IMR-90 (cell line): Measurements from ENCODE around the gene TMEM61. TPM values are rescaled to one million over a fixed set of nuclear protein-coding genes. Genes with fewer than 3 reads are reported as not detected.

Experiments used
- ATAC-seq: fragments of 200-7000 bp; cut with Tn5 transposase; 2 replicates; pipeline ENCODE4 v1.9.1; 2020; ENCODE audit warnings: low read depth, mild to moderate bottlenecking, moderate library complexity
- BruUV-seq: library from RNA; stranded (reverse); fragments of 400-500 nt; replicated peaks from 2 replicates; lab custom pipeline; 2021; lab: Mats Ljungman, UMichigan
- CTCF ChIA-PET: fragments of 300-600 bp; formaldehyde crosslinking; extraction: SDS; loops from one replicate; lab custom pipeline; 2021; ENCODE audit warnings: antibody characterized with exemption; lab: Yijun Ruan, JAX
- POLR2A ChIA-PET: fragments of 300-600 bp; sonication (Branson Sonifier 250); formaldehyde crosslinking; loops from one replicate; lab custom pipeline; 2022; ENCODE audit warnings: antibody characterized with exemption; ENCODE audit not compliant: unreplicated experiment; lab: Charles Lee
- DNase-seq: peaks from one replicate; pipeline ENCODE4 v3.0.0; 2013
- H2AFZ ChIP-seq: replicated peaks from 2 replicates; pipeline ENCODE3; 2013; ENCODE audit warnings: low read length, mild to moderate bottlenecking; ENCODE audit not compliant: poor library complexity
- H2AK5ac ChIP-seq: 2 replicates; pipeline ENCODE4 v1.6.1; 2013; ENCODE audit warnings: low read depth, low read length, inconsistent platforms
- H2AK9ac ChIP-seq: replicated peaks from 2 replicates; pipeline ENCODE3; 2013; ENCODE audit warnings: mild to moderate bottlenecking, low read depth, low read length, moderate library complexity; ENCODE audit not compliant: poor library complexity
- H2BK120ac ChIP-seq: 2 replicates; pipeline ENCODE4 v1.6.1; 2013; ENCODE audit warnings: low read depth, low read length, inconsistent platforms
- H2BK15ac ChIP-seq: 3 replicates; pipeline ENCODE4 v1.6.1; 2013; ENCODE audit warnings: low read depth, low read length, inconsistent platforms
- H2BK20ac ChIP-seq: 2 replicates; pipeline ENCODE4 v1.6.1; 2013; ENCODE audit warnings: low read depth, mild to moderate bottlenecking, inconsistent platforms, low read length, moderate library complexity
- H2BK5ac ChIP-seq: 2 replicates; pipeline ENCODE4 v1.6.1; 2013; ENCODE audit warnings: mild to moderate bottlenecking, low read depth, low read length, inconsistent platforms; ENCODE audit not compliant: poor library complexity, severe bottlenecking
- H3K14ac ChIP-seq: replicated peaks from 2 replicates; pipeline ENCODE4 v1.6.1; 2013; ENCODE audit warnings: low read depth, low read length, inconsistent platforms
- H3K18ac ChIP-seq: 2 replicates; pipeline ENCODE4 v1.6.1; 2013; ENCODE audit warnings: low read depth, low read length, control low read depth
- H3K23ac ChIP-seq: 2 replicates; pipeline ENCODE4 v1.6.1; 2013; ENCODE audit warnings: low read depth, low read length, inconsistent platforms
- H3K27ac ChIP-seq: 2 replicates; pipeline ENCODE4 v1.5.1; 2013; ENCODE audit warnings: mild to moderate bottlenecking, control low read depth, low read length; ENCODE audit not compliant: insufficient read depth
- H3K27me3 ChIP-seq: 2 replicates; pipeline ENCODE4 v1.6.1; 2013; ENCODE audit warnings: low read length; ENCODE audit not compliant: control insufficient read depth, insufficient read depth
- H3K36me3 ChIP-seq: 2 replicates; pipeline ENCODE4 v1.6.1; 2013; ENCODE audit warnings: low read length, mixed read lengths; ENCODE audit not compliant: control insufficient read depth, insufficient read depth
- H3K4ac ChIP-seq: 2 replicates; pipeline ENCODE4 v1.6.1; 2013; ENCODE audit warnings: low read depth, low read length, inconsistent platforms
- H3K4me1 ChIP-seq: 2 replicates; pipeline ENCODE4 v1.6.1; 2013; ENCODE audit warnings: low read length, mixed read lengths; ENCODE audit not compliant: control insufficient read depth, insufficient read depth
- H3K4me2 ChIP-seq: 2 replicates; pipeline ENCODE4 v1.6.1; 2013; ENCODE audit warnings: low read depth, mild to moderate bottlenecking, control low read depth, low read length, moderate library complexity
- H3K4me3 ChIP-seq: 2 replicates; pipeline ENCODE4 v1.5.1; 2013; ENCODE audit warnings: low read depth, mild to moderate bottlenecking, control low read depth, low read length, moderate library complexity; ENCODE audit not compliant: insufficient read depth
- H3K56ac ChIP-seq: 2 replicates; pipeline ENCODE4 v1.6.1; 2013; ENCODE audit warnings: low read length, inconsistent platforms; ENCODE audit not compliant: insufficient read depth; ENCODE audit errors: extremely low read depth
- H3K79me1 ChIP-seq, 2 experiments: 2 replicates each; pipeline ENCODE4 v1.6.1; 2013; ENCODE audit warnings: low read length in 2 of 2, inconsistent platforms in 1 of 2, low read depth in 1 of 2
- H3K9ac ChIP-seq: 2 replicates; pipeline ENCODE4 v1.6.1; 2013; ENCODE audit warnings: low read depth, low read length, control low read depth
- H3K9me1 ChIP-seq: 2 replicates; pipeline ENCODE4 v1.6.1; 2013; ENCODE audit warnings: low read length, inconsistent platforms; ENCODE audit not compliant: insufficient read depth
- H3K9me3 ChIP-seq: 2 replicates; pipeline ENCODE4 v1.6.1; 2013; ENCODE audit warnings: low read length; ENCODE audit not compliant: control insufficient read depth, insufficient read depth
- H4K20me1 ChIP-seq: 2 replicates; pipeline ENCODE4 v1.6.1; 2013; ENCODE audit warnings: low read length, inconsistent platforms; ENCODE audit not compliant: insufficient read depth
- H4K5ac ChIP-seq: 2 replicates; pipeline ENCODE4 v1.6.1; 2013; ENCODE audit warnings: mild to moderate bottlenecking, low read depth, low read length, control low read depth
- H4K8ac ChIP-seq, 2 experiments: 2 replicates each; pipeline ENCODE4 v1.6.1; 2013; ENCODE audit warnings: low read depth in 2 of 2, low read length in 2 of 2, control low read depth in 1 of 2, inconsistent platforms in 1 of 2
- H4K91ac ChIP-seq: 2 replicates; pipeline ENCODE4 v1.6.1; 2013; ENCODE audit warnings: low read depth, low read length, inconsistent platforms; ENCODE audit not compliant: insufficient read depth
- CTCF ChIP-seq: conservative IDR thresholded peaks from 2 replicates; pipeline ENCODE4 v1.5.1; 2012; ENCODE audit warnings: mild to moderate bottlenecking, low read depth, low read length, improper control_type of control experiment
- MXI1 ChIP-seq: IDR thresholded peaks from 2 replicates; pipeline ENCODE4 v1.6.1; 2012; ENCODE audit warnings: low read depth, mild to moderate bottlenecking, low read length, moderate library complexity, borderline replicate concordance
- NFE2L2 ChIP-seq: fragments of 150-350 bp; IDR thresholded peaks from 2 replicates; pipeline ENCODE4 v1.6.1; 2016; ENCODE audit warnings: low read depth, mild to moderate bottlenecking, low read length
- RAD21 ChIP-seq: IDR thresholded peaks from 2 replicates; pipeline ENCODE4 v1.6.1; 2012; ENCODE audit warnings: low read length, improper control_type of control experiment
- RCOR1 ChIP-seq: IDR thresholded peaks from 2 replicates; pipeline ENCODE4 v1.6.1; 2012; ENCODE audit warnings: mild to moderate bottlenecking, low read length, improper control_type of control experiment; ENCODE audit not compliant: insufficient replicate concordance
- RFX5 ChIP-seq: IDR thresholded peaks from 2 replicates; pipeline ENCODE4 v1.8.0; 2012; ENCODE audit warnings: low read depth, mild to moderate bottlenecking, low read length, moderate library complexity
- SMC3 ChIP-seq: fragments of 150-350 bp; IDR thresholded peaks from 2 replicates; pipeline ENCODE4 v1.6.1; 2016; ENCODE audit warnings: low read depth, mild to moderate bottlenecking, antibody characterized with exemption, low read length, moderate library complexity
- WGBS, 2 experiments: methylation state at CpG; one replicate each; pipeline versions ENCODE4 v1.1.5 to v1.1.7; 2013; ENCODE audit warnings: missing lambda C conversion rate in 2 of 2; ENCODE audit not compliant: insufficient read length in 1 of 2; ENCODE audit errors: extremely low coverage in 2 of 2; 5-methylcytosine and 5-hydroxymethylcytosine counted together
- dilution Hi-C: fragments of 300-500 bp; cut with HindIII; formaldehyde crosslinking; loops from one replicate; pipeline ENCODE4 v1.14.3; 2018; ENCODE audit warnings: low sequenced_read_pairs; ENCODE audit not compliant: unreplicated experiment
- in situ Hi-C: fragments of 300-500 bp; cut with MboI; formaldehyde crosslinking; loops from 3 replicates; pipeline ENCODE4 v1.14.3; 2019; ENCODE audit warnings: low sequenced_read_pairs, inconsistent platforms, mixed read lengths
- intact Hi-C: fragments of 100-400 bp; cut with micrococcal nuclease; formaldehyde crosslinking; loops from 2 replicates; pipeline ENCODE4 v1.10.0; 2022
- polyA plus RNA-seq, 3 experiments: library from polyadenylated mRNA; depleted of rRNA; stranded (reverse); fragments of >200 nt; gene quantifications; 2 replicates each; pipeline ENCODE4 v1.2.3, GENCODE V29; 2012; ENCODE audit warnings: low replicate concordance in 1 of 3
- total RNA-seq: library from RNA; depleted of rRNA; stranded (reverse); fragments of >200 nt; gene quantifications from 2 replicates; pipeline ENCODE4 v1.2.3, GENCODE V29; 2012

TMEM61 gene
- total and polyA plus RNA-seq, 2 of the 4 experiments (the other 2 are of a cell fraction) = not detected

GRCh38 chr1:54981466-54981865 is 1.0 kb downstream of the TMEM61 start:
- H3K36me3 ChIP-seq = no peaks in the 10 kb centered on the region
- dilution Hi-C loops = no loop called here
- no peak overlapping the region for H2BK5ac ChIP-seq
- no peaks in the 10 kb centered on the region for H3K4me1 ChIP-seq
- DNase-seq (no peak), ATAC-seq (no peak)
- no peak overlapping the region for H3K14ac ChIP-seq
- no peak overlapping the region for H2BK120ac ChIP-seq
- no peak overlapping the region for H4K5ac ChIP-seq
- H3K9me3 ChIP-seq = no peaks in the 10 kb centered on the region
- H2BK15ac ChIP-seq = no peak overlapping the region
- no peak overlapping the region for H4K91ac ChIP-seq
- intact Hi-C loops = no loop called here
- H3K56ac ChIP-seq = no peak overlapping the region
- H3K9ac ChIP-seq = no peak overlapping the region
- ChIA-PET CTCF (no interaction called here), POLR2A (no interaction called here)
- no peak overlapping the region for H3K4me3 ChIP-seq
- H4K20me1 ChIP-seq = no peaks in the 10 kb centered on the region
- no peak for TF ChIP-seq RCOR1
- TF ChIP-seq RFX5 = no peak
- TF ChIP-seq MXI1 = no peak
- no peak for TF ChIP-seq NFE2L2
- no peak for TF ChIP-seq SMC3
- TF ChIP-seq RAD21 = no peak
- no peak for TF ChIP-seq CTCF
- no peak overlapping the region for H3K4me2 ChIP-seq
- no peak overlapping the region for H3K4ac ChIP-seq
- no peak overlapping the region for H4K8ac ChIP-seq
- in situ Hi-C loops = no loop called here
- no peak overlapping the region for H2BK20ac ChIP-seq
- no peak overlapping the region for H2AFZ ChIP-seq
- no peak overlapping the region for H3K27ac ChIP-seq
- H2AK9ac ChIP-seq = no peak overlapping the region
- no CpG with 5 or more reads among the region's 8 CpGs for WGBS, 2 experiments
- peaks cover 84% of the 10 kb centered on the region for H3K27me3 ChIP-seq
- no peak overlapping the region for H3K18ac ChIP-seq
- H3K79me1 ChIP-seq = no peaks in the 10 kb centered on the region
- BruUV-seq = no TSS peak
- H3K9me1 ChIP-seq = 0 out of 2 replicates have a peak, but pooled peaks cover 4% of the 10 kb centered on the region
- no peak overlapping the region for H2AK5ac ChIP-seq
- no peak overlapping the region for H3K23ac ChIP-seq
